ENCODE measurements around the gene TMEM61. TPM values are rescaled to one million over a fixed set of nuclear protein-coding genes. Genes with fewer than 3 reads are reported as not detected.

TMEM61 gene
- total and polyA plus RNA-seq, 8 donors: 0.55 to 130 (median 1.6) TPM; not detected in 1

Other genes starting within 250 kb of the TMEM61 start
- 1 to 10 TPM in 2 of 5 donors, under 1 TPM in 2, not detected in 1; 0.29 to 3.6 (median 0.77) TPM for gene PARS2, start 216.1 kb upstream of the TMEM61 start, total RNA-seq
- gene PARS2, start 216.1 kb upstream of the TMEM61 start, polyA plus RNA-seq: 1 to 10 TPM; 1.8 to 2.4 (median 2.2) TPM
- gene TTC22, start 179.3 kb upstream of the TMEM61 start, total RNA-seq: 10 to 100 TPM in 3 of 5 donors, 1 to 10 TPM in 2; 6.7 to 65.2 (median 27.4) TPM
- gene TTC22, start 179.3 kb upstream of the TMEM61 start, polyA plus RNA-seq: 10 to 100 TPM in 2 of 3 donors, 1 to 10 TPM in 1; 4.2 to 26.1 (median 17.2) TPM
- 100 to 1,000 TPM in 1 of 5 donors, 10 to 100 TPM in 4; 25.7 to 347 (median 67.9) TPM for gene DHCR24, start 93.4 kb upstream of the TMEM61 start, total RNA-seq
- 10 to 100 TPM; 20.0 to 77.5 (median 70.1) TPM for gene DHCR24, start 93.4 kb upstream of the TMEM61 start, polyA plus RNA-seq
- not detected for gene BSND, start 18.3 kb downstream of the TMEM61 start, total RNA-seq
- not detected for gene BSND, start 18.3 kb downstream of the TMEM61 start, polyA plus RNA-seq
- gene PCSK9, start 58.9 kb downstream of the TMEM61 start, total RNA-seq: 10 to 100 TPM in 1 of 5 donors, 1 to 10 TPM in 3, not detected in 1; 1.1 to 26.1 (median 2.2) TPM
- gene PCSK9, start 58.9 kb downstream of the TMEM61 start, polyA plus RNA-seq: 1 to 10 TPM in 2 of 3 donors, not detected in 1; 2.6 to 4.4 TPM
- gene USP24, start 234.7 kb downstream of the TMEM61 start, total RNA-seq: 100 to 1,000 TPM in 1 of 5 donors, 10 to 100 TPM in 4; 15.9 to 114 (median 40.6) TPM
- gene USP24, start 234.7 kb downstream of the TMEM61 start, polyA plus RNA-seq: 1 to 10 TPM; 5.5 to 7.1 (median 6.0) TPM

Data from stomach (tissue), 8 donors.